C1 segment of cervical spinal cord (tissue), 14 donors: ENCODE data around the gene N4BP2L2.
"Not testable (repeated sequence)": the region's sequence is repeated elsewhere in the genome, so short reads cannot be mapped to it uniquely, and the experiment has no call there.

Experiments
- DNase-seq, 14 donors: peaks; one replicate each; lab custom pipeline; 2025; lab: John Stamatoyannopoulos, UW

Gene N4BP2L2

DNA sequence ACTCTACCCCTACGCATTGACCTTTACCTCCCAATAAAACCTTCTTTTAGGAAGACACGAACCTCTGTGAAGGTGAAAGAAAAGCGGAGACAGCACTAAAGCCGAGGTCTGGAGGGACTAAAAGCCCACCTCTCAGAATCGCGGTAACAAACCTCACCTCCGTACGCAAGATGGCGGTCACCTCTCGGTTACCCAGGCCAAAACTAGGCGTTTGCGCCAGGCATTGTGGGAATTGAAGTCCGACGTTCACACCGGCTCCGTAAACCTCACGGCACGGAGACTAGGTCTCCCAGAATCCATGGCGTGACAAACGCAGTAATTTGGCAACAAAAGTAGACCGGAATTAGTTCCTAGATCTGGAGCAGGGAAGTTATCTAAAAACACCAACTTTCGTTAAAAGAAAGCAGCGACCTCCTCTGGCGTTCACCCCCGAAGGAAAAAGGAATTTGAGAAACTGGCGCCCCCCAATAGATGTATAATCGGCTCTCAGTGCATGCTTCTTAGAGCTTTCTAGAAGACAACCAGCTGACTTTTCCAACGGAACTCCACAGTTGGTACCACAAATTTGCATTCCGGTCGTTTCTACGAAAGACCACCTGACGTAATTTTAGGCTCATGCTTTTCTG lies at the start of gene N4BP2L2:
Gene N4BP2L2, minus strand, starts transcription at position 175 of the 626 bp plus-strand sequence. CDS start 1,768 bp downstream, outside the sequence.
- DNase-seq = peak; percentile 49 to 96 (median 89)

DNA sequence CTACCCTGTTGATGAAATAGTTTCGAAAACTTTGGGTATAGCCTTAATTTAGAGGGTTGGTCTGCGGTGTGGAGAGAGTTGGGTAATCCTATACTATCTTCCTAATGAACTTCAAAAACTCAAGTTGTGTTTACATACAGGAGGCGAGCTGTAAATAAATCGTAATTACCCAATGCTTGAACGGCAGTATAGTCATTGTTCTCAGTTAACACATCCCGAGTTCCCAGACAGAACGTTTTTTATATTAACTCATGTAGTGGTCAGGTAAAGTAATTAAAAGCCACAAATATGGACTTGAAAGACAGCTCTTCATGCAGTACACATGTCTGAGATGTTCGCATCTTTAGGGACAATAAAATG lies 49.2 kb upstream of the N4BP2L2 start:
- DNase-seq = no peak

DNA sequence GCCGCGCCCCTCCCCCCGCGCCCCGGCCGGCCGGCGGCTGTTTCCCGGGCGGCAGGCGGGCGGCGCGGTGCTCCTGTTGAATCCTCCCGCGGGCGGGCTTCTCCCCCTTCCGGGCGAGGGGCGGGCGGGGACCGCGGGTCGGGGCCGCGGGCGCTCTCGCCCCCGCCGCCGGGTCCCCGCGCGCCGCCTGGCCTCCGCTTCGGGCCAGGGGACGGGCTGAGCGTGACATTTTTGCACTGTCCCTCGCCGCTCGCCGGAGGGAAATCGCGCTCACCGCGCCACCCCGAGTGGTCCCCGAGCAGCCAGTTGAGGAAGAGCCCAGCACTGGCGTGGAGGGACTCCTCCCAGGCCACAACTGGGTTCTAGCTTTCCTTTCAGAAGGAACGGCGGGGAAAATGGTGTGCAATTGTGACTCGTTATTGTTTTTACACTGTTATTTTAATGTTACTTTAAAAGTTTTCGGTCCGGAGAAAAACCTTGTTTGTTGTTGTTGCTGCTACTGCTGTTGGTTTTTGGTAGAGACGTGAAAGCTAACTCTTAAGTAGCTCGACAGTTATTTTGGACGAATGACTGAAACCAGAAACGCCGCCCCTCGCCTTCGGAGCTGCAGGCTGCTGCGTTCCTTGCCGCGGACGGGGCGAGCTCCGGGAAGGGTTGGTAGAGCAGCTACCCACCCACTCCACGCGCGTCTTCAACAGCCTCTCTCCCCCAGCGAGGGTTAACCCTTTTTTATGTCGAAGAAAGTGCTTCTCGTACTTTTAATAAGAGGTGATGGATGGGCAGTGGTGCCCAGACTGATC lies 48.6 kb upstream of the N4BP2L2 start:
- peak in 13 of 14 donors; percentile 32 to 78 (median 53) for DNase-seq

DNA sequence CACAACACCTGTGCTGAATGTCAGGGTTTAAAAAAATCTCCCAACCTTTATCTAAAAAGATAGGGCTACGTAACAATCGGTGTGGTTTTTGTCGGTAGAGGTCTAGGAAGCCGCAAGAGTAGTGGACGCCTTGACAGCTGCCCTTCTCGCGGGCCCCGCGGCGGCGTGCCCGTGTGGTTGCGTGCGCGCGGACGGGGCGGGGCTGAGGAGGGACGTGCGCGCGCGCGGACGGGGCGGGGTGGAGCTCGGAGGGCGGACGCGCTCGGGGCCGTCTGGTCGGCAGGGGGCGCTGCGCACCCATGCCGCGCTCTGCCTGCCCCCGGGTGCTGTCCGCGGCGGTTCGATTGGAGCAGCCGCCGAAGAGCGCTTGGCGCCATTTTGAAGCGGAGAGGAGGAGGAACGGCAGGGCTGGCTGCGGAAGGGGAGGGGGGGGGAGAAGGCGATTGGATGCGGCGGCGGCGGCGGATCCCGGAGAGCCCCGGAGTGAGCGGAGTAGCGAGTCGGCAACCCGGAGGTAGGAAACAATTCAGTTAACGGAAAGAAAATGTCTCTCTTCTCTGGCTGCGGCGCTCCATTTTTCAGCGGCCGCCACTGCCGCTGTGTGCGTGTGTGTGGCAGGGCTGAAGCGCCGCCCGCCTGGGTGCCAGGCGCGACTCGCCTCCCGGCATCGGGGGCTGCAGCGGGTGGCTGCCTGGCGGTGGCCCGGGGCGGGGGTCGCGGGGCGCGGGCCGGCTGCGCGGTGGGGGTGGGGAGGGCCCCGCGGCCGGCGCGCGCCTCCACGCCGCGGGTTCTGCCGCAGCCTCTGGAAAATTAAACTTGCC lies 47.7 kb upstream of the N4BP2L2 start, which contains the start of gene PDS5B:
Gene PDS5B, plus strand, starts transcription at position 373 of the 821 bp plus-strand sequence. CDS start 62,321 bp downstream, outside the sequence.
- DNase-seq = peak; percentile 41 to 97 (median 92)

DNA sequence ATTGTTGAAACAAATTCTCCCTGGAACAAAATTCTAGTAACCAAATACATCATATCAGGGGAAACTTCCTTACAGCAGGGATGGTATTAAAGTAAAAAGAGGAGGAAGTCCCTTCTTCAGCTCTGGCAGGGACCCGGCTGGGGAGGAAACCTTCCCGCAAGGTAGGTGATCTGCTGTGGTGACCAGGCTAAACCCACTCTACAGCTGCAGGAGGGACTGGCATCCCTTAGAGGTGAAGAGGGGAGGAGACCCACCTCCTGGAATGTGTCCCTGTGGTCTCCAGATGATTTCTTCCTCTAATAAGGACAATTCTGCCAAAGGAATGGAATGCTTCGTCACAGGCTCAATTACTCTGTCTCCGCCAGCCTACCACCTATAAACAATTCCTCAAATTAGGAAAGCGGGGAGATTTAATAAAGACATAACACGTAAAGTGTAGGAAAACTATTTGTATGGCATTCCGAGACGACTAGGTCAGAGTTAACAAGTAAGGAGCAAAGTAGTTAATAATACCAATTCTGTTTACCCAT lies 47.0 kb upstream of the N4BP2L2 start:
- peak in 5 of 14 donors; percentile 4 to 51 (median 7) for DNase-seq

DNA sequence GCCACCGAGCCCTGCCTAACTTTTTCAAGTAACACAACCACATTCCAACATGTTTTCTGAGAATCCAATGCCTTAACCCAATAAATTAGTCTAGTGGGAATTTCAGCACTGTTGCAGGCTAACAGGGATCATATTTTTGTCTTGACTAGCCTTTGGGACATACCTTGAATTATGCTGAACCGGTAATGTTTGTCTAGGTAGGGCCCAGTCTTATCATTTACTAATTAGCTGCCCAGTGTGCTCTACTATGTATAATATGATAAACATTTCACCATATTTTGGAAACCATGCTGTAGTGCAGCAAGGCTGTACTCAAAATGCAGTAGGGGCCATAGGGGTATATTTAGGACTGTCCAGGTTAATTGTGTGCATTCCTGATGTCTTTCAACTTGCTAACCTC lies 44.4 kb upstream of the N4BP2L2 start:
- DNase-seq = no peak

DNA sequence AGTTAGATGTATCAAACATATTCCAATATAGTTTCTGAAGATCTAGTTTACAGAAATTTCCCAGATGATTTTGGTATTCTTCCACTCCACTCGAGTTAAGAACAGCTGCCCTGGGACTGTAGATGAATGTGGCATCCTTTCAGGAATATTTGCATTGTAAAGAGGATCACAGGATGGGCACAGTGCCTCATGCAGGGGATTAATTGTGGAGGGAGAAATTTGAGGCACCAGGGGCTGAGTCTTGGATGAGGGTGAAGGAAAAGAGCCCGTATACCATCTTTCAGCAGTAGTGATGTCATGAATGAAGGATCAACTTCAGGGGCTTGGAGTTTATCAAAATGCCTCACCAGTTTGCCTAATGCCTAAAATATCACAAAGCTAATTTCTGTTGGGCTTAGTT lies 43.7 kb upstream of the N4BP2L2 start:
- DNase-seq = no peak

DNA sequence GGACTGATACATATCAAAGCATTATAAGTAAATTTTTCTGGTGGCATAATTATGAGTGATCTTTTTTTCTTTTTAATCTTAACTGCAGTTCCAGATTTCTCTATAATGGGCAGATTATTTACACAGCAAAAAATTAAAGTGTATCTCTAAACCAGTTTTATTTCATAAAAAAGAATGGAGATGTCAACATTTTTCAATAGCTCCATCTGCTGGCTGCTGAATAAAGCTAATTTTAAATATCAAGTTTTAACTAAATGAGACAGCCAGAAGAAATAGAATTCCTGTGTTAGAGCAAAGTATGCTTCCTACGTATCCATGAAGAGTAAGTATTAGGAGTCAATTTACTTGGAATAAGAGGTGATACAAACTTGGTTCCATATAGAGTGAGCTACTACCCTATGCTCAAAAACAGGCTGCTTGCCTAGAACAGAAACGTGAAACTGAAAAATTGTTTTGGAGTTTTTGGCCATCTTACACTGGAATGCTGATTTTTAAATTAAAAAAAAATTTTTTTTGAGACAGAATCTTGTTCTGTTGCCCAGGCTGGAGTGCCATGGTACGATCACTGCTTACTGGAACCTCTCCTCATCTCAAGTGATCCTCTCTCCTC lies 42.7 kb upstream of the N4BP2L2 start:
- no peak for DNase-seq

DNA sequence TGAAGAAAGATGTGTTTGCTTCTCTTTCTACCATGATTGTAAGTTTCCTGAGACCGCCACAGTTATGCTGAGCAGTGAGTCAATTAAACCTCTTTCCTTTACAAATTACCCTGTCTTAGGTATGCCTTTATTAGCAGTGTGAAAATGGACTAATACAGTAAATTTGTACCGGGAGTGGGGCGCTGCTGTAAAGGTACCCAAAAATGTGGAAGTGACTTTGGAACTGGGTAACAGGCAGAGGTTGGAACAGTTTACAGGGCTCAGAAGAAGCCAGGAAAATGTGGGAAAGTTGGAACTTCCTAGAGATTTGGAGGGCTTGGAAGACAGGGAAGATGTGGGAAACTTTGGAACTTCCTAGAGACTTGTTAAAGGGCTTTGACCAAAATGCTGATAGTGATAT lies 38.4 kb upstream of the N4BP2L2 start:
- no peak for DNase-seq

DNA sequence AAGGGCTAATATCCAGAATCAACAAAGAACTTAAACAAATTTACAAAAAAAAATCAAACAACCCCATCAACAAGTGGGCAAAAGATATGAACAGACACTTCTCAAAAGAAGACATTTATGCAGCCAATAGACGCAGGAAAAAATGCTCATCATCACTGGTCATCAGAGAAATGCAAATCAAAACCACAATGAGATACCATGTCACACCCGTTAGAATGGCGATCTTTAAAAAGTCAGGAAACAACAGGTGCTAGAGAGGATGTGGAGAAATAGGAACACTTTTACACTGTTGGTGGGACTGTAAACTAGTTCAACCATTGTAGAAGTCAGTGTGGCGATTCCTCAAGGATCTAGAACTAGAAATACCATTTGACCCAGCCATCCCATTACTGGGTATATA lies 37.1 kb upstream of the N4BP2L2 start:
- not testable (repeated sequence) for DNase-seq

DNA sequence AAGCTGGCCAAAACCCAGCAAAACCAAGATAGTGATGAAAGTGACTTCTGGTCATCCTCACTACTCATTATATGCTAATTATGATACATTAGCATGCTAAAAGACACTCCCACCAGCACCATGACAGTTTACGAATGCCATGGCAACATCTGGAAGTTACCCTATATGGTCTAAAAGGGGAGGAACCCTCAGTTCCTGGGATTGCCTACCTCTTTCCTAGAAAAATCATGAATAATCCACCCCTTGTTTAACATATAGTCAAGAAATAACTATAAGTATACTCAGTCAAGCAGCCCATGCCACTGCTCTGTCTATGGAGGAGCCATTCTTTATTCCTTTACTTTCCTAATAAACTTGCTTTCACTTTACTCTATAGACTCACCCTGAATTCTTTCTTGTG lies 22.2 kb upstream of the N4BP2L2 start:
- not testable (repeated sequence) for DNase-seq

DNA sequence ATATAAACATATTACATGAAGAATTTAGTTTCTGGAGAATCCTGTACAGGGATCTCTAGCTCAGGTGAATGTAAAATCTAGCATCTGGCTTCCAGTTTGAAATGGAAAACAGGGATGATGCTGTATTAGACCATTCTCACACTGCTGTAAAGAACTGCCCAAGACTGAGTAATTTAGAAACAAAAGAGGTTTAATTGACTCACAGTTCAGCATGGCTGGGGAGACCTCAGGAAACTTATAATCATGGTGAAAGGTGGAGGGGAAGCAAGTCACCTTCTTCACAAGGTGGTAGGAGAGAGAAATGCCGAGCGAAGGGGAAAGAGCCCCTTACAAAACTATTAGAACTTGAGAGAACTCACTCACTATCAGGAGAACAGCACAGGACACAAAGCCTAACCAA lies 17.0 kb upstream of the N4BP2L2 start:
- no peak for DNase-seq

DNA sequence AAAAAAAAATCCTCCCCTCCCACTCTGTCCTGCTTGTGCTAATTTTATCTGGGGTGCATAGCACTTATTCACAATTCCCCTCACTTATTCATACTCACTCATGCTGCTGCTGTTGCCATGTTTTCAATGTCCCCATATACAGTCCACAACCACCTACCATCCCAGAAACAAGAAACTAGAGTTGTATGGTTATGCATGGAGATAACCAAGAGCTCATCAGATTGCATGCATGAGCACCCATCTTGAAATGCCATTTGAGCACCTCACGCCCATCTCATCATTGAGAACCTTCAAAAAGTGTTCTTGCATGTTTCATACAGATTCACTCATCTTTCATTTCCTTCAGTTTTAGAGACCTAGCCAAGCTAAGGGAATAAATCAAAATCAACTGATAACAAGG lies 15.1 kb upstream of the N4BP2L2 start:
- DNase-seq = no peak

DNA sequence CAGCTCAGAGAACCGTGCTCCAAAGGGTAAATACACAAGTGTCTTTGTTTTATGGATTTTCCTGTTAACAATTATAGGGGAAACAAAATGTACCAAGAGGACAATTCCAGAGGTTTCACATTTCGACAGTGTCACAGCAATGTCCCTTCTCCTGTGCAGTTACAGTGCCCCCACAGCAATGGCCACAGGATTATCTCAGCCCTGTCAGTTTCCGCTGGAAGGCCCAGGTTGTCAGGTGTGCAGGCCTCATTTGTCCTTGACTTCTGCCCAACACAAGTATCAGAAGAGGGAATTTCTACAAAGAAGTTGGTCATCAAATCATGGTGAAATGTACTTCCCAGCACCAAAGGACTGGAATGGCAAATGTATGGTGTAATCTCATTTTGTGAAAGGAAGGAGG lies 11.2 kb upstream of the N4BP2L2 start:
- DNase-seq = no peak

DNA sequence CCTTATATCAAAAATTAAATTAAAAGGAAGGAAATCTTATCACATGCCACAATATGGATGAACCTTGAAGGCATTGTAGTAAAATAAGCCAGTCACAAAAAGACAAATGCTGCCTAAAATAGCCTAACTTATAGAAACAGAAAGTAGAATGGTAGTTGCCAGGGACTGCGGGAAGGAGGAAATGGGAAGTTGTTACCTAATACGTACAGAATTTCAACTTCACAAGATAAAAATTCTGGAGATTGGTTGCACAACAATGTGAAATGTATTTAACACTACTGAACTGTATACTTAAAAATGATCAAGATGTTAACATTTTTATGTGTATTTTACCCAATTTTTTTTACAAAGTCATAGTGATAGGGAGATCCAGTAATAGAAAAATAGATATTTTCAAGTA lies 10.2 kb upstream of the N4BP2L2 start:
- DNase-seq = no peak

DNA sequence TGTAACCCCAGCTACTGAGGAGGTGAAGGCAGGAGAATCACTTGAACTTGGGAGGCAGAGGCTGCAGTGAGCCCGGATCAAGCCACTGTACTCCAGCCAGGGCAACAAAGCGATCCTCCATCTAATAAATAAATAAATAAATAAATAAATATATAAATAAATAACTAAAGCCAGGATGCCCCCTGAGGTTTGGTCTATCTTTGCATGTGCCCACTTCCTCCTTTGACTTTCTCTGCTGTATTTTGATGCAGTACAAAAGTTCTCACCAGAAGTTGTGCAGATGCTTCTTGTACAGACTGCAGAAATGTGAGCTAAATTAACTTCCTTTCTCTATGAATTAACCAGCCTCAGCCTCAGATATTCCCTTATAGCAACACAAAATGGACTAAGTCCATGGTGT lies 6.5 kb upstream of the N4BP2L2 start:
- no peak for DNase-seq

DNA sequence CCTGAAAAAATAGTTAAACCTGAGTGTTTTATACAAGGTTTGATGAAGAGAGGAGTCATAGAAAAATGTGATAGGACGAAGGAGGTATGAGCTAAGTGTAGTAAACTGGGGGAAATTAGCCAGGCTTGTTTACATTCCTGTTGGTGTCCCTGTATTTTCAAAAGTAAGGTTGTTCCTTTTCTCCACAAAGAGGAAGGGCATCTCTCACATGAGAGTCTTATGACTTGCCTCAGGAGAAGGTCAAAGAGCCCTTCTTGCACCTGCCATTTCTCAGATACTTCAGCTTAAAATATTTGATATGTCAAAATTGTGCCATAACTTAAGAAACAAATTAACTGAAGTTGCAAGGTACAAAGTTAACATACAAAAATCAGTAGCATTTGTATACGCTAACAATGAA lies 3.6 kb upstream of the N4BP2L2 start:
- DNase-seq = no peak

DNA sequence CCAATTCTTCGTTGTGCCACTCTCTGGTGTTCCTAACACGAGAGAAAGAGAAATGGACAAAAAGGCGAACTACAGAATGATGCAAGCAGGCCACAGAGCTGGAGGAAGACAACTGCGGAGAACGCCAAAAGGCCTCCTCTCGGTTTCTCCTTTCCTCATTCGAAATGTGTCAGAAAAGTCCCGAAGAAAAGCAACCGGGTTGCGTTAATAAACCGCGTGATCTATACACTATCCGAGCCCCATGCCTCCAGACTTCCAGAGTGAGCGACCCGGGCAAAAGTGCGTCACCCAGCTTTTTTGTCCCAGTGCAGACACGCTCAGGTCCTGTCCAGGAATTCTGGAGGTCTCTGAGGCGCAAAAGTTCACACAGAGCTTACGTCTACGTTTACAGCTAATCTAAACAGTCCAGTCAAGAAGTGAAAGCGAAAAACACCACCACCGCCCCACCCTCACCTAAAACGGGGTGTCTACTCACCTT lies 413 bp downstream of the N4BP2L2 start:
- DNase-seq = peak in 4 of 14 donors; percentile 47 to 80 (median 76)

DNA sequence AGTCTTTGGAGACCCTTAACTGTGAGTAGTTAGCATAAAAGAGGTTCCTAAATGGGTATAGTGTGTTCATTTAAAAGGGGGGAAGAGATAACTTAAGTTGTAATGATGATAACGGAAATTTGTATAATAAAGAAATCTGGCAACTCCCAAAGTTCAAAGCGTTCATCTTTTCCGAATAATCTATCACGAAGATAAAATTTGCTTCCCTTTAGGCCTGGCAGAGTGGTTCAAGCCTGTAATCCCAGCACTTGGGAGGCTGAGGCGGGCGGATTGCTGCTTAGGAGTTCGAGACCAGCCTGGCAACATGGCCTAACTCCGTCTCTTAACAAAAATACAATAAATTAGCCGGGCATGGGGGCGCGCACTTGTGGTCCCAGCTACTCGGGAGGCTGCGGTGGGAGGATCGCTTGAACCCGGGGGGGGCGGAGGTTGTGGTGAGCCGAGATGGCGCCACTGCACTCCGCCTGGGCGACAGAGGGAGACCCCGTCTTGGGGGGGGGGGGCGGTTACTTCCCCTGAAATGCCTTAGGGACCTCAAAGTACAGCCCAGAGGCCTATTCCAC lies 934 bp downstream of the N4BP2L2 start:
- DNase-seq = peak in 4 of 14 donors; percentile 10 to 62 (median 40)

DNA sequence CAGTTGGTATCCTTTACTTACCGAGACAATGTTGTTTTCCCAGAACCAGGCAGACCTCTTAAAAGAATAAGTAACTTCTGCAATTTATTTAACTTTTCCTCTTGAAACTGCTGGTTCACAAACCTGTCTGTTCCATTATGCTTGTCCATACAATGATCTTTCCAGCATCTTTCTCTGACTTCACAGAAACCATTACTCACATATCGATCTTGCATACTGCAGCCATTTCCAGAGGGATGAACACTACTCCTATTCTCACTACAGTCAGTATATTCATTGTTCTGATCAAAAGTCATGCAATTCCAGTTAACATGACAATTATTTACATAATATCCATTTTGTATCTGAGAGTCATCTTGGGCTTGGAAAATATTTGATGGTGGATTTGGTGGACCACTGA lies 2.8 kb downstream of the N4BP2L2 start:
- DNase-seq = no peak

DNA sequence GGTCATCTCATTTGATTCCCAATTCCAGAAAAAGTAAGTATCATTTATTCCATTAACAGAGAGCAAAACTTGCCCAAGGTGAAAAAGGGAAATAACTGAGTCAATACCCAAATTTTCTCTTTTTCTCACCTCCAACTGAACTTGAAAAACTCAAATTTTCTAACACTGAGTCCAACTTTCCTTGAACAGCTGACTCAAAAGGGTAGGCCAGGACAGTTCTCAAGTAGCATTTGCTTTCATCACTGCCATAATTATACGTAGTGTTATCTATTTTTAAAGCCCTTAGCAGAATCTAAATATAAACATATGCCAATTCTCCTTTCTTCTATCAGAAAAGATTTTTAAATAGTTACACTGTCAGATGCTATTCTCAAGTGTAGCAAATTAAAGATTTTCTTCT lies 3.5 kb downstream of the N4BP2L2 start:
- no peak for DNase-seq
